Peyer's patch (tissue), 4 donors: ENCODE results near the gene LRRC26.

Experiments
- CTCF ChIP-seq, 6 experiments: fragments of 450-650 bp in 4 of 6; fragments of 200-600 bp in 2 of 6; sonication (generic) in 1 of 6; IDR thresholded peaks; one replicate each; pipeline ENCODE4 v1.5.1; 2017 to 2019; ENCODE audit warnings: antibody characterized with exemption in 6 of 6, mild to moderate bottlenecking in 3 of 6, moderate library complexity in 1 of 6
- POLR2A ChIP-seq, 2 donors: fragments of 450-650 bp; IDR thresholded peaks; one replicate each; pipeline ENCODE4 v1.5.1; 2017; ENCODE audit warnings: antibody characterized with exemption in 2 of 2, mild to moderate bottlenecking in 2 of 2, moderate library complexity in 2 of 2

DNA sequence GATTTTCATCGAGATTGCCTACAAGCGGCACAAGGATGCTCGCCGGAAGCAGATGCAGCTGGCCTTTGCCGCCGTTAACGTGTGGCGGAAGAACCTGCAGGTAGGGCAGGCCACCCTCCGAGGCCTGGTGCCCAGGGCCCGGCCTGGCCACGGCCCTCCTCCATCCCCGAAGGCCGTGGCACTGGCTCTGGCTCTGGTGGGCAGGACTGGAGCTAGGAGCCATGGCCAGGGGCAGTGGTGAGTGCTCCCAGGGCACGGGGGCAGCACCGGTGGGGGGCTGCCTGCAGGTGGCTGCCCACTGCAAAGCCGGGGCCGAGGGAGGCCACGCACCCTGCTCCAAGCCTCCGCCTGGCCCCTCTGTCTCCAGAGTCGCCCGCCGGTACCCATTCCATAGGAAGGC is 6.0 kb downstream of the LRRC26 start:
- TF ChIP-seq CTCF (IDR thresholded peaks at IDR 0.05) = no peak
- no peak for TF ChIP-seq POLR2A (IDR thresholded peaks at IDR 0.05)
